Measurements from ENCODE around the gene RCOR1.
"Not testable (repeated sequence)": the region's sequence is repeated elsewhere in the genome, so short reads cannot be mapped to it uniquely, and the experiment has no call there.

RCOR1 gene

DNA sequence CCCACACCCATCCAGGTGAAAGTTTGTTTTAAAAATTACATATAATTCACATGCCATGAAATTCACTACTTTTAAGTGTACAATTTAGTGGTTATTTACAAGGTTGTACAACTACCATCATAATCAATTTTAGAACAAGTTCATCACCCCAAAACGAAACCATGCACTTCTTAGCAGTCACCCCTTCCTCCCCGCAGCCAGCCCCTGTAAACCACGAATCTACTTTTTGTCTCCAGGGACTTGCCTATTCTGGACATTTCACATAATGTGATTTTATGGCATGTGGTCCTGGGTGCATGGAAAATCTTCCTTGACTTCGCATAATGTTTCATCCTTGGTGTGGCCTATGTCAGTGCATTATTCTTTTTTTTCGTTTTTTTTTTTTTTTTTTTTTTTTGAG lies 165.6 kb downstream of the RCOR1 start:
- Histone ChIP-seq H3K4me3 (ENCODE audit: insufficient read depth, low read depth, low read length, poor library complexity, severe bottlenecking) (no peak overlapping the region), H3K27me3 (replicated peaks; ENCODE audit: control insufficient read depth, insufficient read depth, low read length, poor library complexity, severe bottlenecking) (no peaks in the 10 kb centered on the region), H3K27ac (ENCODE audit: insufficient read depth, low read length, poor library complexity, severe bottlenecking) (no peak overlapping the region), H3K9me3 (ENCODE audit: control insufficient read depth, low read length) (no peaks in the 10 kb centered on the region), H3K36me3 (ENCODE audit: control insufficient read depth, insufficient read depth, low read length) (no peaks in the 10 kb centered on the region), H3K4me1 (ENCODE audit: control insufficient read depth, insufficient read depth, low read length, poor library complexity, severe bottlenecking) (no peaks in the 10 kb centered on the region)
- DNase-seq, result no peak

DNA sequence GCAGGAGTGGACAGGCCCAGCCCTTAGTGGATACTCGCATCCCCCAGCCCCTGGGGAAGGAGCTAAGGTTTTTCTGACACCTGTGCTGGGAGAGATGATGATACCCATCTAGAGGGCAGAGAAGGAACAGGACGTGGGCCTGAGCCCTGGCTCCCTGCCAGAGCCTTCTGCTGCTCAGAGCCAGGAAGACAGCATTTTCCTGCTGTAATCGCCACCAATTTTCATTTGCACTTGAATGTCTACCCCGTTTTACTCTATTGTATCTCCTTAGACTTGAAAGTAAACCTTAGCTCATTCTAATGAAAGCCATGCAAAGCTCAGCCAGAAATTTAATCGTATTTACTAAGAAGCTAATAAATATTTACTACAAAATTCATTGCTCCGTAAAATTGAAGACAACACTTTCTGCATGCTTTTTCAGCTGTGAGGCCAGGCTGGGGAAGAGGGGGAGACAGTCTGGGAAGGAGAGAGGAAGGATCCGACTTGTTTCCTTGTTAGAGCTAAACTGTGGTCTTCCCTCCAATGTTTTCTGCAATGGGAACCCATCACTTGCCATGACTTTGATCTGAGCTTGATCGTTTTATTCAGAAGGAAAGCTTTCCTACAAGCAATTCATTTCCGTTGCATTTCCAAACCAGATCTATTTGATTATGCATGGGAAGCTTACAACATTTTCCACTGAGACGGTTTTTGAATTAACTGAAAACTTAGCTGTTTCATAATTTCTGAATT lies 167.2 kb downstream of the RCOR1 start:
- Histone ChIP-seq H3K4me3 (ENCODE audit: insufficient read depth, low read depth, low read length, poor library complexity, severe bottlenecking) (no peak overlapping the region), H3K4me1 (ENCODE audit: control insufficient read depth, insufficient read depth, low read length, poor library complexity, severe bottlenecking) (no peaks in the 10 kb centered on the region), H3K27me3 (replicated peaks; ENCODE audit: control insufficient read depth, insufficient read depth, low read length, poor library complexity, severe bottlenecking) (no peaks in the 10 kb centered on the region), H3K27ac (ENCODE audit: insufficient read depth, low read length, poor library complexity, severe bottlenecking) (no peak overlapping the region), H3K9me3 (ENCODE audit: control insufficient read depth, low read length) (no peaks in the 10 kb centered on the region), H3K36me3 (ENCODE audit: control insufficient read depth, insufficient read depth, low read length) (no peaks in the 10 kb centered on the region)
- DNase-seq, result no peak

DNA sequence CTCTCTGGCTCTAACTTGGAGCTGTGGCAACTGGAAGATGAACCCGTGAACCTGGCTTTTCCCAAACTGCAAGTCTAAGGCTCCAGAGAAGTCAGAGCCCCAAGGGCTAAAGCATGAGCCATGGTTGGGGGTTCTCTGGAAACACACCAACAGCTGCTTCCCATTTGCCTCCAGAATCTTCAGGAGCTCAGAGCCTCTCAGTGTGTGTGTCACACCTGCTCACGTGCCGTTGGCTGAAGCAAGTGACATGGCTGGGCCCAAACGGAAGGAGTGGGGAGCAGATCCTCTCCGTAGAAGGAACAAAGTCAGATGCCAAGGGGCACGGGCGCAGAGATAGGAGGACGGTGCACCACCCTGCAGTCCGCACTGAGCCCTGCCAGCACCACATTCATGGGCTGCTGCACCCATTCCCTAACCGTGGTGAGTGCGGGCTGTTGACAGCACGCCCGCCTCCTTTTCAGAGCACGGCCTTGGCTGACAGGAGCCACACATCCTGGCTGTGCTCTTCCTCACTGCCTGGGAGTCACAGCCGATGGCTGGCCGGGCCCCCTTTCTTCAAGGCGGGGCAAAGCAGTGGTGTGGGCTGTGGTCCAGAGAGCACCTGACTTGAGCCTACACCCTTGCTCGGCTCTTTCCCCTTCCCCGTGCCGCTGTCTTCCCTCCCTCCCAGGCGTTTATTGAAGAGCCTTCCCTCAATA lies 168.2 kb downstream of the RCOR1 start:
- no peaks in the 10 kb centered on the region for H3K4me1 ChIP-seq (ENCODE audit: control insufficient read depth, insufficient read depth, low read length, poor library complexity, severe bottlenecking)
- DNase-seq, result no peak
- H3K4me3 ChIP-seq (ENCODE audit: insufficient read depth, low read depth, low read length, poor library complexity, severe bottlenecking), result no peak overlapping the region
- H3K27me3 ChIP-seq (replicated peaks; ENCODE audit: control insufficient read depth, insufficient read depth, low read length, poor library complexity, severe bottlenecking), result no peaks in the 10 kb centered on the region
- H3K9me3 ChIP-seq (ENCODE audit: control insufficient read depth, low read length), result no peaks in the 10 kb centered on the region
- no peak overlapping the region for H3K27ac ChIP-seq (ENCODE audit: insufficient read depth, low read length, poor library complexity, severe bottlenecking)
- no peaks in the 10 kb centered on the region for H3K36me3 ChIP-seq (ENCODE audit: control insufficient read depth, insufficient read depth, low read length)

DNA sequence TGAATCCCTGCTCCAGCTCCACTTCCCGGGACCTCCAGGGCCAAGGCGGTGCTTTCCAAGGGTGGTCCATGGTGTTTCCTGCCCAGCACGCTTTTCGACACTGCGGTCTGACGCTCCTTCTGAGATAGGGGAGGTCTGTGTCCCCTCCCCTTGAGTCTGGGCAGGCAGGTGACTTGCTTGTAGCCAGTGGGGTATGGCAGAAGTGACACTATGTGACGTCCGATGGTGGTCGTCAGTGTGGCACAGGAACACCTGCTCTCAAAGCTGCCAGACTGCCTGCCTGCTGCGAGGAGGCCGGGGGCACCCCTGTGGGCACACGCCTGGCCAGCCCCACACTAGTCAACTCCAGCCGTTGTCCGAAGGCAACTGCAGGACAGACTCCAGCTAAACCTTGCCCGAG lies 168.8 kb downstream of the RCOR1 start:
- H3K4me1 ChIP-seq (ENCODE audit: control insufficient read depth, insufficient read depth, low read length, poor library complexity, severe bottlenecking), result no peaks in the 10 kb centered on the region
- H3K9me3 ChIP-seq (ENCODE audit: control insufficient read depth, low read length), result no peaks in the 10 kb centered on the region
- H3K27me3 ChIP-seq (replicated peaks; ENCODE audit: control insufficient read depth, insufficient read depth, low read length, poor library complexity, severe bottlenecking), result no peaks in the 10 kb centered on the region
- no peak for DNase-seq
- no peak overlapping the region for H3K4me3 ChIP-seq (ENCODE audit: insufficient read depth, low read depth, low read length, poor library complexity, severe bottlenecking)
- no peaks in the 10 kb centered on the region for H3K36me3 ChIP-seq (ENCODE audit: control insufficient read depth, insufficient read depth, low read length)
- no peak overlapping the region for H3K27ac ChIP-seq (ENCODE audit: insufficient read depth, low read length, poor library complexity, severe bottlenecking)

DNA sequence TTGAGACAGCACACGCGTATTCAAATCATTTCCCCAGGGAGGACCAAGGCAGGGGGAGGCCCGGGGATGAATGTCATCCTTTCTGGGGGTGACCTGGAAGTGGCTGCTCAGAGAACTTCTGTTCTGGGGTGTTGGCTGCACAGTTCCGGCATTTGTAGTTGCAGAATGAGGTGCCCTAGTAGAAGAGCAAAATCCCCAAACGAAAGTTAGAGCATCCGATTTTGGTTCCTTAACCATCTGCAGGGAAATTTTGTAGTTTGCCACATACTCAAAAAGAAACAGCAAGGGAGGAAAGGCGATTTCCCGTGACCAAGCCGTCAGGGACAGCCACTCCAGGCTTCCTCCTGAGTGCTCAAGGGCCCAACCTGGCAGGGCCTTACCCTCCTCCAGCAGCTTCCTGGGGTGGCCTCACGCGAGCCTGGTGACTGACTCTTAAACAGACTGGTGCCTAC lies 171.8 kb downstream of the RCOR1 start:
- no peaks in the 10 kb centered on the region for H3K27me3 ChIP-seq (replicated peaks; ENCODE audit: control insufficient read depth, insufficient read depth, low read length, poor library complexity, severe bottlenecking)
- H3K4me1 ChIP-seq (ENCODE audit: control insufficient read depth, insufficient read depth, low read length, poor library complexity, severe bottlenecking), result no peaks in the 10 kb centered on the region
- no peak overlapping the region for H3K4me3 ChIP-seq (ENCODE audit: insufficient read depth, low read depth, low read length, poor library complexity, severe bottlenecking)
- no peaks in the 10 kb centered on the region for H3K9me3 ChIP-seq (ENCODE audit: control insufficient read depth, low read length)
- no peak for DNase-seq
- H3K36me3 ChIP-seq (ENCODE audit: control insufficient read depth, insufficient read depth, low read length), result no peaks in the 10 kb centered on the region
- no peak overlapping the region for H3K27ac ChIP-seq (ENCODE audit: insufficient read depth, low read length, poor library complexity, severe bottlenecking)

DNA sequence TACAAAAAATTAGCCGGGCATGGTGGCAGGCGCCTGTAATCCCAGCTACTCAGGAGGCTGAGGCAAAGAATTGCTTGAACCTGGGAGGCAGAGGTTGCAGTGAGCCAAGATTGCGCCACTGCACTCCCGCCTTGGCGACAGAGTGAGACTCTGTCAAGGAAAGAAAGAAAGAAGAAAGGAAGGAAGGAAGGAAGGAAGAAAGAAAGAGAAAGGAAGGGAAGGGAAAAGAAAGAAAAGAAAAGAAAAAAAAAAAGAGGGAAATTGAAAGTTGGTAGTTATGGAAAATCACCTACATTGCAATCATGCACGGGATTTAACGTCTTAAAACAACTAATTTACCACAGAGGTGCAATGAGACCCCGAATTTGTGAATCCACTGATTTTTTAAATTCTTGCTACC lies 173.3 kb downstream of the RCOR1 start:
- H3K9me3 ChIP-seq (ENCODE audit: control insufficient read depth, low read length); H3K4me3 ChIP-seq (ENCODE audit: insufficient read depth, low read depth, low read length, poor library complexity, severe bottlenecking); H3K27ac ChIP-seq (ENCODE audit: insufficient read depth, low read length, poor library complexity, severe bottlenecking); H3K36me3 ChIP-seq (ENCODE audit: control insufficient read depth, insufficient read depth, low read length); H3K27me3 ChIP-seq (replicated peaks; ENCODE audit: control insufficient read depth, insufficient read depth, low read length, poor library complexity, severe bottlenecking); DNase-seq; H3K4me1 ChIP-seq (ENCODE audit: control insufficient read depth, insufficient read depth, low read length, poor library complexity, severe bottlenecking): not testable (repeated sequence)

DNA sequence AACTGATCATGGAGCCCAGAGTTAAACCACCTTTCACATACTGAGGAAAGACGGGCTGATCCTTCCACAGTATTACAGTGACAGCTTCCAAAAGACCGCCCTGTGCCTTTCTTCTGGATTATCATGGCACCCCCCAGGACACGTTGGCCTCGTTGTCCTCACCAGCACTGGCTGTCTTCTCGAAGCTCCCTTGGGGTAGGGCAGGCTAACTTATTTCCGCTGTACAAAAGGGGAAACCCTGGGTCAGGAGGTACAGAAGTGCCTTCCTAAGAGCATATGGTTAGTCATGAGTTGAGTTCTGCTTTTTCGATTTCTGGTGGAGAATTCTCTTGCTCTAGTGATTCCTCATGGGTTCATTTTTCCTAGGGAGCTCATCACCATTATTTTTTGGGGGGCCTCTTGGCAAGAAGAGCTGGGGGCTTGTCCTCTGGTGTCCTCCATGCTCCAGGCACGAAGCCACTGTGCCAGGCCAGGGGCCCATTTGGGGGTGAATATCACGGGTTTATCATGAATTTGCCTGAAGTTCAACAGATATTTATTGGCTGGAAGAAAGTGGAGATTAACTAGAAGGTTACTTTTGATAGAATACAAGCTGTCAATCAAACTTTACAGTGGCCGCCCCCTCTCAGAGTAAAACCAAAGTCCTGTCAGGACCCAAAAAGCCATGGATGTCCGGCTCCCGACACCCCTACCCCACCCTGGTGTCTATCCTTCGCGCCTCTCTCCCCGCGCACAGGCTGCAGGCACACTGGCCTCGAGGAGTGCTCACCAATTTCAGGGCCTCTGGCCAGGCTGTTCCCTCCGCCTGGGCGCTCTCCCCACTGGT lies 176.0 kb downstream of the RCOR1 start:
- Histone ChIP-seq H3K4me3 (ENCODE audit: insufficient read depth, low read depth, low read length, poor library complexity, severe bottlenecking) (no peak overlapping the region), H3K27me3 (replicated peaks; ENCODE audit: control insufficient read depth, insufficient read depth, low read length, poor library complexity, severe bottlenecking) (no peaks in the 10 kb centered on the region), H3K9me3 (ENCODE audit: control insufficient read depth, low read length) (no peaks in the 10 kb centered on the region), H3K4me1 (ENCODE audit: control insufficient read depth, insufficient read depth, low read length, poor library complexity, severe bottlenecking) (no peaks in the 10 kb centered on the region), H3K36me3 (ENCODE audit: control insufficient read depth, insufficient read depth, low read length) (no peaks in the 10 kb centered on the region), H3K27ac (ENCODE audit: insufficient read depth, low read length, poor library complexity, severe bottlenecking) (no peak overlapping the region)
- no peak for DNase-seq

DNA sequence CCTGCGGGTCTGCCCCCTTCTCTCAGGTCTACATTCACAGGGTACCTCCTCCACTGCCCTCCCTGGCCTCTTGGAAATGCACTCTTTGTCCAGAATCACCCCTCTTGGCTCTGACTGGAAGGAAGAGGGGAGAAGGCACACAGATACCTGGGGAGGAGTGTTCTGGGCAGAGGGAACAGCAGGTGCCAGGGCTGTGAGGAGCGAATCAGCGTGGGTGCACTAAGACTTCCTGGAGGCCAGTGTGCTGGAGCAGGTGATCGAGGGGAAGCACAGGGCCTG lies 176.5 kb downstream of the RCOR1 start:
- H3K27me3 ChIP-seq (replicated peaks; ENCODE audit: control insufficient read depth, insufficient read depth, low read length, poor library complexity, severe bottlenecking), result no peaks in the 10 kb centered on the region
- DNase-seq, result no peak
- no peaks in the 10 kb centered on the region for H3K36me3 ChIP-seq (ENCODE audit: control insufficient read depth, insufficient read depth, low read length)
- H3K4me3 ChIP-seq (ENCODE audit: insufficient read depth, low read depth, low read length, poor library complexity, severe bottlenecking), result no peak overlapping the region
- H3K4me1 ChIP-seq (ENCODE audit: control insufficient read depth, insufficient read depth, low read length, poor library complexity, severe bottlenecking), result no peaks in the 10 kb centered on the region
- H3K27ac ChIP-seq (ENCODE audit: insufficient read depth, low read length, poor library complexity, severe bottlenecking), result no peak overlapping the region
- H3K9me3 ChIP-seq (ENCODE audit: control insufficient read depth, low read length), result no peaks in the 10 kb centered on the region

DNA sequence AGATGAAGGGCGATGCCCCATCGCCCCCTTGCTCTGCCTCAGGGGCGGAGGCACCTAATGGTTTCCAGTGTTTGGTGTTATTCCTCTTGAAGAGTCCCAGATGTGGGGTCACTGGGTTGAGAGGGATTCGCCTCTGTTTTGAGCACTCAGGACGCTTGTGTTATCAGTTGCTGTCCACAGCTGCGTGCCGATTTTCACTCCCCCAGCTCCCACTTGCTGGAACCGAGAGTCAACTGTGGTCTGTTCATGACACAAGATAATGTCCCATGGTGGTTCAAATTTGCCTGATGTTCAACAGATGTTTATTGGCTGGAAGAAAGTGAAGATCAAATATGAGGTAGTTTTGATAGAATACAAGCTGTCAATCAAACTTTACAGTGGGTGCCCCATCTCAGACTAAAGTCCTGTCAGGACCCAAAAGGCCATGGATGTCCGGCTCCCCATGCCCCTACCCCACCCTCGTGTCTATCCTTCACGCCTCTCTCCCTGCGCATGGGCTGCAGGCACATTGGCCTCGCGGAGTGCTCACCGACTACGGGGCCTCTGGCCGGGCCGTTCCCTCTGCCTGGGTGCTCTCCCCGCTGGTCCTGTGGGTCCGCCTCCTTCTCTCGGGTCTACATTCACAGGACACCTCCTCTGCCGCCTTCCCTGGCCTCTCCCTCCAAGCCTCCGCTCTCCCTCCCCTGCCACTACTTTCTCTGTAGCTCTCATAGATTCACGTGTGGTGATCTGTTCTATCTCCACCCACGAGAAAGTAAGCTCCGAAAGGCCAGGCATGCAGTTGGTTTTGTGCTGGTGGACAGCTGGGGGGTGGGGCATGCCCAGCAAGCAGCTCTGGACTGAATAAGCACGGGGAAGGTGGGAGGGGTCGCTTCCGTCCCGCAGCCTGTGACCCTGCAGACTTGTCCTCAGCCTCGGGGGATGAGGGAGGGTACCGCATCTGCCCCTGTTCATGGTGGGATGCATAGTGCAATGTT lies 178.0 kb downstream of the RCOR1 start:
- no peaks in the 10 kb centered on the region for H3K36me3 ChIP-seq (ENCODE audit: control insufficient read depth, insufficient read depth, low read length)
- H3K9me3 ChIP-seq (ENCODE audit: control insufficient read depth, low read length), result no peaks in the 10 kb centered on the region
- no peak overlapping the region for H3K27ac ChIP-seq (ENCODE audit: insufficient read depth, low read length, poor library complexity, severe bottlenecking)
- no peaks in the 10 kb centered on the region for H3K27me3 ChIP-seq (replicated peaks; ENCODE audit: control insufficient read depth, insufficient read depth, low read length, poor library complexity, severe bottlenecking)
- DNase-seq, result no peak
- peaks cover 6% of the 10 kb centered on the region for H3K4me1 ChIP-seq (ENCODE audit: control insufficient read depth, insufficient read depth, low read length, poor library complexity, severe bottlenecking)
- H3K4me3 ChIP-seq (ENCODE audit: insufficient read depth, low read depth, low read length, poor library complexity, severe bottlenecking), result no peak overlapping the region

Data from effector memory CD4-positive, alpha-beta T cell (primary cell).